Cardiac septum (tissue), 1 donor: ENCODE measurements around the gene TMPRSS5. TPM values are rescaled to one million over a fixed set of nuclear protein-coding genes. Genes with fewer than 3 reads are reported as not detected.
"Not testable (repeated sequence)": the region's sequence is repeated elsewhere in the genome, so short reads cannot be mapped to it uniquely, and the experiment has no call there.

ENCODE experiments used
- DNase-seq: peaks from one replicate; pipeline ENCODE4 v3.0.0-alpha.2; 2020; ENCODE audit warnings: low spot score
- intact Hi-C: fragments of 100-400 bp; cut with DNase I; formaldehyde crosslinking; loops from one replicate; pipeline ENCODE4 v1.14.0; 2022
- total RNA-seq: library from RNA; stranded (reverse); fragmentation: NEBNext Ultra II Directional; extraction: Animal tissue kit (Norgen Biotek cat#: 25700); gene quantifications from one replicate; pipeline ENCODE4 v1.2.1, GENCODE V29; 2021
- donor health status: DM: no; HTN: no; CAD: no.

The TMPRSS5 gene
- total RNA-seq, 1 donor from 2014 or later, result 0.81 TPM

DNA sequence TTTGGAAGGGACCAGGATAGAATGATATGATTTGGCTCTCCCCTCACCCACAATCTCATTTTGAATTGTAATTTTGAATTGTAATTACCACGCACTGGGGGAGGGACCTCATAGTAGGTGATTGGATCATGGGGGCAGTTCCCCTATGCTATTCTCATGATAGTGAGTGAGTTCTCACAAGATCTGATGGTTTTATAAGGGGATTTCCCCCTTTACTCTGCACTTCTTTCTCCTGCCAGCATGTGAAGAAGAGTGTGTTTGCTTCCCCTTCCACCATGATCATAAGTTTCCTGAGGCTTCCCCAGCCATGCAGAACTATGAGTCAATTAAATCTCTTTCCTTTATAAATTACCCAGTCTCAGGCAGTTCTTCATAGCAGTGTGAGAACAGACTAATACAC, 2.6 kb downstream of the TMPRSS5 start:
- DNase-seq, intact Hi-C loops: not testable (repeated sequence)

- DNase-seq, result no peak
- intact Hi-C loops, result no loop called here
Observed at GRCh38 chr11:113701491-113701890, 4.6 kb downstream of the TMPRSS5 start.

- intact Hi-C loops, result no loop called here
- no peak for DNase-seq
Observed at GRCh38 chr11:113698515-113698914, 7.6 kb downstream of the TMPRSS5 start.

DNA sequence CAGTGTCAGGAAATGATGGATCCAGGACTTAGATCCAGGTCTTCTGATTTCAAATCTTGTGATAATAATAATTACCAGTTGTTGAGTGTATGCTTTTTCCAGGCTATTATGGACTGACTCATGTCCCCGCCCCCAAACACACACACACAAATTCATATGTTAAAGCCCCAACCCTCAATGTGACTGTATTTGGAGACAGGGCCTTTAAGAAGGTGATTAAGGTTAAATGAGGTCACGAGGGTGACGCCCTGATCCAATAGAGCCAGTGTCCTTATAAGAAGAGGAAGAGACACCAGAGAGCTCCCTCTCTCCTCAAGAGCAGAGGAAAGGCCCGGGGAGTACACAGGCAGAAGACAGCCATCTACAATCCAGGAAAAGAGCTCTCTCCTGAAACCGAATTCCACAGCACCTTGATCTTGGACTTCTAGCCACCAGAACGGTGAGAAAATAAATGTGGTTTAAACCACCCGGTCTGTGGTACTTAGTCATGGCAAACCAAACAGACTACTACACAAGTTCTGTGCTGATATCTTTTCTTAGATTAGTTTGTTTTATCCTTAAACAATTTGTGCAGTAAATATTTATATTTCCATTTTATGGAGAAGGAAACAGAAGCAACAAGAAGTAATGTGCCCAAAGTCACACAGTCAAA, 8.2 kb downstream of the TMPRSS5 start:
- intact Hi-C loops, result no loop called here

GRCh38 chr11:113697111-113697510, 9.0 kb downstream of the TMPRSS5 start:
- intact Hi-C loops, result no loop called here

More for the DNA sequence above, 8.2 kb downstream of the TMPRSS5 start:
- no peak for DNase-seq

DNA sequence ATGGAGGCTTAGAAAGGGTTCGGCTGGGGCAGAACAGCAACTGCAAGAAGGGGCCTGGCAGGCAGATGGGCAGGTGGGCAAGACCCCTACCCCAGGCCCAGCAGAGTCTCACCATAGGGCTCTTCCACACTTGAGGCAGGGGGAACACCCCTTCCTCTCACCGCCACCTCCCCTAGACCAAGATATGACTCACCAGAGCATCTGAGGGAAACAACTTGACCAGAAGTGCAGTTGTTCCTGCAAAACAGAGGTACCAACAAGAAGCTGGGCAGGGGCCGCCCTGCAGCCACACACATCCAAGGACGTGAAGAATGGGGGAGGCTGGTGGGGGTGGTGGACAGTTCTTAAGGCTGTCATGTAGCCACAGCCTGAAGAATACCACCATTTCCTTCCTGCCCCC, 10.9 kb downstream of the TMPRSS5 start:
- intact Hi-C loops, result no loop called here
- no peak for DNase-seq

More at GRCh38 chr11:113697111-113697510, 9.0 kb downstream of the TMPRSS5 start:
- no peak for DNase-seq

DNA sequence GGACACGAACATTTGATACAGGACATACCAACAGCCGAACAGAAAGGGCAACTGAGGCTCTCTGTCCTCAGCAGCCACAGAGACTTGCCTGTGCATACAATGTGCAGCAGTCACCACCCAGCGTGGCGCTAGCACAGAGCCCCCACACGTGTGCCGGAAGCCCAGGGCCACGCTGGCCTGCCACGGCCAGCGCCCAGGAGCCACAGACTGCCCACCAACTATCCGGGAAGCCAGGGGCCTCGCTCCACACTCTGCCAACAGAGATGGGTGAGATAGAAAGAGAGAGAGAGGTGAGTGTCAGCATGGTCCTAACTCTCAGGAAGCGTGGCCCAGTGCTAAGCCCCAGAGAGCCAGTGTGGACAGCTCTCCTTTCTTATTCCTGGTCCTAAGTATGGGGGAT, 11.7 kb downstream of the TMPRSS5 start:
- no peak for DNase-seq
- intact Hi-C loops, result no loop called here

DNA sequence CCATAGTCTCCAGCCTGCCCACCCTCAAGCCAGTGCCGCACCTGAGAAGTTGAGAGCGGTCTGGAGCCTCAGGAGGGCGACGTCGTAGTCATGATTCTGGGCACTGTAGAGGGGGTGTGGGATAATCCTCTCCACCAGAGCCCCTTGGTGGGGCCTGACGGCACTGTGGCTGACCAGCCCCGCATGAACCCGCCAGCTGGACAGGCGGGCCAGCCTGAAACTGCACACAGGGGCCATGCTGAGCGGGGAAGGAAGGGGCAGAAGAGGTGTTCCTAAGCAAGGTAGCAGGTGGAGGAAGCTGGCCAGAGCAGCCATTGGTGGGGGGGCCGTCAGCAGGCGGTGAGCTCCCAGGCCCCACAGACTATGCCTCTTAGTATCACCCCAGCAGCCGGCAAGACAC, 13.1 kb downstream of the TMPRSS5 start:
- intact Hi-C loops, result no loop called here
- DNase-seq, result no peak

- no peak for DNase-seq
- intact Hi-C loops, result no loop called here
Observed at GRCh38 chr11:113690619-113691569, 15.2 kb downstream of the TMPRSS5 start.

DNA sequence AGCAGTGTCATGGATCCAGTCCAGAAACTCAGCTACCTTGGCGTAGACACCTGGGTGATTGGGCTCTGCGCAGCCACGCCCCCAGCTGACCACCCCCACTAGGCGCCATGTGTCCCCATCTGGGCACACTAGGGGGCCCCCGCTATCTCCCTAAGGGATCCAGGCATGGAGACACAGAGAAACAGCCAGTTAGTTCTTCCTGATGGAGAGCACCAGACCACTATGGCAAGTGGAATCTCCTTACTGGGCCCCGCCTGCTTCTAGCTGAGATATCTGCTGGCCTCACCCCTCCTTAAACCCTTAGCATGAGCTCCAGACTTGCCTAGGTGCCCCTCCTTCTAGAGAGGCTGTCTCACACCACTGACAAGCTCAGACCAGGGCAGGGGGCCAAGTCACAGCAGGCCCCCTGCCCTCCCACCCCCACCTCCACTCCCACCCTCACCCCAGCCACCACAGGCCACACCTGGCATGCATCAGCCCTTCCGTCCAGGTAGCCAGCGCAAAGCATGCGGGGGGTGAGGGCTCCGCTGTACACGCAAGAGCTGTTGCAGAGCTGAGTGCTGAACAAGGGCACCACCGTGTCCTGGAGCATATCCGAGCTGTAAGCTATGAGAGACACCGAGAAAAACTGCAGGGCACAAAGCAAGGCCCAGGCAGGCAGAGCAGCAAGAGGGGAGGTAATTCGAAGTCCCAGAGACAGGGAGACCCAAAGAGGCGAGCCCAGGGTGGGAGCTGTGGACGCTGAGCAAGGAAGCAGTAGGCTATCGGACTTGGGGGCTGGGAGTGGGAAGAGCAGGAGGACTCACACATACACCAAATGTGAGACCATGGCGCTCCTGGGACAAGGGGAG, 16.1 kb downstream of the TMPRSS5 start:
- intact Hi-C loops, result no loop called here

DNA sequence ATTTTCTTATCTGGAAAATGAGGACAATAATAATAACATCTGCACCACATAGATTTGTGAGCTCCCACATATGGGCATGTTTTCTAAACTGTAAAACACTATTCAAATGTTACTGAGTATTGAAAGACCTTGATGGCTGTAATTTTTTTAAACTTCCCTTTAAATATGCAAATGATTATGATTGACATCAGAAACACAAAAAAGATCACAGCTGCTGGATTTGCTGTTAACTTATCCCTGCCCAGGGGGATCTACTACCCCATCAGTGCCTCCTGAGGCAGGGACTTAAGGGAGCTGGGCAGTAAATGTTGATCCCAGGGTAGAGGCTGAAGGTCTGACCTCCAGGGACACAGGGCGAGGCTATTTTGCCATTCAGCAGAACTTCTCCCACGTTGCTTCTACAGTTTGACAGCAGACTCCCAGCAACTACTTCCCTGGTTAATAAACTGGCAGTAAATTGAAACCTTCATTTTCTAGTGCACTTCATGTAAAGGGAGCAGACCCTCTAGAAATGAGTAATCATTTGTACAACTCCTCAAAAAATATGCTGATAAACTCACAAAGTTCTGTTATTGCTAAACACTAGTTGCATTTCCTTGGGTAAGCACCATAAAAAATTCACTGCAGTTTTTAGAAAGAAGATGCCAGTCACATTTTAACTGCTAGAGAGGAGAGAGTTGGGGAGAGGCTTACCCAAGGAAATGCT, 20.3 kb downstream of the TMPRSS5 start:
- intact Hi-C loops, result no loop called here

More for the DNA sequence above, 16.1 kb downstream of the TMPRSS5 start:
- no peak for DNase-seq

GRCh38 chr11:113684496-113684895, 21.6 kb downstream of the TMPRSS5 start:
- DNase-seq, result no peak
- intact Hi-C loops, result no loop called here

More for the DNA sequence above, 20.3 kb downstream of the TMPRSS5 start:
- no peak for DNase-seq

- DNase-seq, result no peak
- intact Hi-C loops, result no loop called here
Observed at GRCh38 chr11:113683481-113684046, 22.5 kb downstream of the TMPRSS5 start.

- intact Hi-C loops, result no loop called here
- no peak for DNase-seq
Observed at GRCh38 chr11:113681711-113682413, 24.2 kb downstream of the TMPRSS5 start.

DNA sequence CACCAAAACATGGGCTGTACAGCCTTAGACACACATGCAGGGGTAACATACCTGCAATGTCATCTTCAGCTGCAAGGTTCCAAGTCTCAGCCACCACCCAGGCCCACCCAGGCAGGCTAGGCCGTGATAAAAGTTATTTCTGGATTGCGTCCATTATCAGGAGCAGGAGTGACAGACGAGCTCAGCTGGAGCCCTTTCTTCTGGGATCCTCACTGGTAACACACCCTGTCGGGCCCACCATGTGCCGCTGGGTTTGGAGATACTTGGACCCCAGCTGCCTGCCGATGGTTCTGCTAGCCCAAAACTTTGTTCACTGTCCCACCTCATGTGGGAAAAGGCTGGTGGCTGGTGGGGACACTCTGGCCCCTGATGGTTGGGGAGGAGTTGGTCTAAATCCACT, 24.8 kb downstream of the TMPRSS5 start:
- DNase-seq, result no peak
- intact Hi-C loops, result no loop called here

- intact Hi-C loops, result no loop called here
- no peak for DNase-seq
Observed at GRCh38 chr11:113677685-113678084, 28.4 kb downstream of the TMPRSS5 start.

DNA sequence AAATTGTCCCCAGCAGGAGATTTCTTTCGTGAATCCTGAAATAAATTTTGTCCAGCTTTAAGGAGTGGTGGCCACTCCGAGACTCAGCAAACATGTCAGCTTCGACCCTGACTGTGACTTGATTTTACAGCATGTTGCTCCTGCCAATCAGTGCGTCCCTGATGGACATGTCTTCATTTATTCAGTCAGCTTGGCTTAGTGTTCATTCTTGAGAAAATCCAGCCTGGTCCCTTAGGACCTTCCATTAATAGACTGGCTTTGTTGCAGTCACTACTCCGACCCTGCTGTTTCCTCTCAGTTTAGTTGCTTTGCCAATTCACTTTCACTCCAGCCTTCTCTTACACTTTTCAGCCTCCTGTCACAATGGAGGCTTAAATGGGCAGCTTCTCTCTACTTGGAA, 30.5 kb downstream of the TMPRSS5 start:
- intact Hi-C loops, result no loop called here
- DNase-seq, result no peak

GRCh38 chr11:113675003-113675561, 31.0 kb downstream of the TMPRSS5 start:
- no peak for DNase-seq
- intact Hi-C loops, result no loop called here
